Measurements from ENCODE around the gene PRKG1.

Gene PRKG1

GRCh38 chr10:51766423-51767102 is 692.3 kb downstream of the PRKG1 start:
- no peak for TF ChIP-seq CTCF (IDR thresholded peaks at IDR 0.05; ENCODE audit: extremely low read depth, insufficient read depth, missing control alignments)
- in situ Hi-C loops (cut with MboI; ENCODE audit: low pct_unique_long_range_greater_than_20kb, low sequenced_read_pairs, unreplicated experiment) = no loop called here
- no peak for DNase-seq (ENCODE audit: low spot score)

- no peak for DNase-seq (ENCODE audit: low spot score)
- in situ Hi-C loops (cut with MboI; ENCODE audit: low pct_unique_long_range_greater_than_20kb, low sequenced_read_pairs, unreplicated experiment) = no loop called here
- no peak for TF ChIP-seq CTCF (IDR thresholded peaks at IDR 0.05; ENCODE audit: extremely low read depth, insufficient read depth, missing control alignments)
These were observed 692.9 kb downstream of the PRKG1 start for GRCh38 chr10:51767103-51767763.

- no peak for TF ChIP-seq CTCF (IDR thresholded peaks at IDR 0.05; ENCODE audit: extremely low read depth, insufficient read depth, missing control alignments)
- in situ Hi-C loops (cut with MboI; ENCODE audit: low pct_unique_long_range_greater_than_20kb, low sequenced_read_pairs, unreplicated experiment) = no loop called here
- no peak for DNase-seq (ENCODE audit: low spot score)
These were observed 694.7 kb downstream of the PRKG1 start for GRCh38 chr10:51768886-51769465.

GRCh38 chr10:51770709-51771108 is 696.4 kb downstream of the PRKG1 start:
- in situ Hi-C loops (cut with MboI; ENCODE audit: low pct_unique_long_range_greater_than_20kb, low sequenced_read_pairs, unreplicated experiment) = no loop called here

GRCh38 chr10:51772387-51772786 is 698.1 kb downstream of the PRKG1 start:
- in situ Hi-C loops (cut with MboI; ENCODE audit: low pct_unique_long_range_greater_than_20kb, low sequenced_read_pairs, unreplicated experiment) = no loop called here
- no peak for TF ChIP-seq CTCF (IDR thresholded peaks at IDR 0.05; ENCODE audit: extremely low read depth, insufficient read depth, missing control alignments)

More at GRCh38 chr10:51770709-51771108, 696.4 kb downstream of the PRKG1 start:
- TF ChIP-seq CTCF (IDR thresholded peaks at IDR 0.05; ENCODE audit: extremely low read depth, insufficient read depth, missing control alignments) = no peak
- no peak for DNase-seq (ENCODE audit: low spot score)

GRCh38 chr10:51773681-51774080 is 699.4 kb downstream of the PRKG1 start:
- DNase-seq (ENCODE audit: low spot score) = no peak
- no peak for TF ChIP-seq CTCF (IDR thresholded peaks at IDR 0.05; ENCODE audit: extremely low read depth, insufficient read depth, missing control alignments)
- in situ Hi-C loops (cut with MboI; ENCODE audit: low pct_unique_long_range_greater_than_20kb, low sequenced_read_pairs, unreplicated experiment) = no loop called here

More at GRCh38 chr10:51772387-51772786, 698.1 kb downstream of the PRKG1 start:
- no peak for DNase-seq (ENCODE audit: low spot score)
